ENCODE measurements around the gene ZNF236. TPM values are rescaled to one million over a fixed set of nuclear protein-coding genes. Genes with fewer than 3 reads are reported as not detected.

Gene ZNF236
- total and polyA plus RNA-seq, 2 of the 8 experiments (the other 6 are each of a cell fraction or from before 2014, with no cell fraction given): 6.7 to 14.5 TPM

DNA sequence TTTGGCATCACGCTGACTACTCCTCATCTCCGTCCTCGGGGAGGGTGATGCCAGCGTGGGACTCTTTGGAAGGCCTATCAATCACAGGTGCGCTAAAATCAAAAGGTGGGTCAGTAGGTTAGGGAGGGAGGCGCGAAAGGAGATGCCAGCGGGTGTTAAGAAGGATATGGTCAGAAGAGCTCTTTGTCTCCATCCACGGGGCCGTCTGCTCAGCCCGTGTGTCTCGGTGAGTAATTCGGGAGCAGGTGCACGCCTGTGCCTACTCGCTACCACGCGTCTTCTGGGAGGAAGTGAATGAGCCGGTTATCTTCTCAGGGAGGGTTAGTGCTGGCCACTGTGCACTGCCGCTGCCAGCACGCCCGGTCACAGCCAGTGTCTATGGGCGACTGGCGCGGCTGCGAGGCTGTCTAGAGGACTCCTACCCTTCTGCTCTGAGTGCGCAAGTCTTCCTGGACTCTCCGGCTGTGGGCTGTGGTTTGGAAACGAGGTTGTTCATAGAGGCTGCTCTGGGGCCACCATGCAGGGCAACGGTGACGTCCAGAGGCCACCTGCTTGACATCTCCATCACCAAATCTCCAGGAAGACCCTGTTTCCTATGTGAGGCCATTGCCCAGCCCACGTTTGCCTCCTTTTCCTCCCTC is 156.9 kb downstream of the ZNF236 start:
- no peak overlapping the region for H2BK5ac ChIP-seq (ENCODE audit: low read depth, low read length)
- DNase-seq (ENCODE audit: low read depth in 1 of 2, low spot score in 2 of 2) (peak in 1 of 2 experiments; percentile 36), FAIRE-seq (no peak)
- 95% methylated on average over 29 of the region's 31 CpGs; no CpG with 5 or more reads in 1 of the 2 experiments for WGBS, 2 experiments (ENCODE audit: extremely low coverage in 1 of 2, insufficient coverage in 1 of 2, insufficient read length in 1 of 2, insufficient replicate concordance in 2 of 2, low coverage in 1 of 2, low lambda C conversion rate in 2 of 2, missing lambda C conversion rate in 1 of 2)
- no peaks in the 10 kb centered on the region for H3K27me3 ChIP-seq (replicated peaks in 1 of 4; ENCODE audit: control insufficient read depth in 3 of 4, extremely low read depth in 1 of 4, insufficient read depth in 3 of 4, low read length in 3 of 4)
- CTCF ChIA-PET (ENCODE audit: partially characterized antibody): interaction anchor here (0.6 to 13.3 kb wide), 7 partner anchors 9 to 177 kb away, joined by 3 to 188 read pairs (median 4); no protein-coding TSS in a partner anchor
- H2AFZ ChIP-seq (ENCODE audit: low read length): no peak overlapping the region
- no peak overlapping the region for H3K18ac ChIP-seq (ENCODE audit: extremely low read depth, low read length)
- no peak overlapping the region for H2BK120ac ChIP-seq (replicated peaks; ENCODE audit: low read depth, low read length)
- no peak overlapping the region for H3K14ac ChIP-seq (ENCODE audit: insufficient read length)
- H3K36me3 ChIP-seq (ENCODE audit: control insufficient read depth in 2 of 4, insufficient read depth in 4 of 4, low read length in 3 of 4): no peaks in the 10 kb centered on the region
- H2BK12ac ChIP-seq (ENCODE audit: low read depth, low read length): 0 out of 2 replicates have a peak overlapping the region, but pooled peaks have one; percentile 12
- POLR2A ChIA-PET (ENCODE audit: partially characterized antibody): no interaction called here
- H3K9ac ChIP-seq (replicated peaks in 1 of 4; ENCODE audit: extremely low read depth in 1 of 4, low read depth in 3 of 4, low read length in 3 of 4): no peak overlapping the region
- no peak overlapping the region for H3K4me3 ChIP-seq (ENCODE audit: extremely low read depth in 1 of 4, insufficient read depth in 2 of 4, low read depth in 3 of 4, low read length in 4 of 4)
- H3K9me3 ChIP-seq (ENCODE audit: insufficient read depth in 2 of 2, low read depth in 1 of 2, low read length in 1 of 2): no peaks in the 10 kb centered on the region
- H4K8ac ChIP-seq (ENCODE audit: extremely low read depth, insufficient read depth, low read length): peak overlapping the region; percentile 17; the same call in 1 of the 2 replicates
- H3K79me1 ChIP-seq (ENCODE audit: low read depth, low read length): no peaks in the 10 kb centered on the region
- H4K5ac ChIP-seq (ENCODE audit: insufficient read length, low read depth, low read length): no peak overlapping the region
- H3K23ac ChIP-seq (ENCODE audit: insufficient read length): no peak overlapping the region
- H3K4me1 ChIP-seq (replicated peaks in 1 of 4; ENCODE audit: control insufficient read depth in 3 of 4, insufficient read depth in 4 of 4, low read length in 3 of 4): peaks cover 0 to 20% (median 11%) of the 10 kb centered on the region in 4 experiments
- H2AK5ac ChIP-seq (ENCODE audit: low read depth, low read length): no peak overlapping the region
- H3K4ac ChIP-seq (replicated peaks; ENCODE audit: insufficient read length, low read depth, low read length): no peak overlapping the region
- no peaks in the 10 kb centered on the region for H4K20me1 ChIP-seq (replicated peaks in 1 of 2; ENCODE audit: control insufficient read depth in 1 of 2, insufficient read depth in 2 of 2, low read length in 2 of 2)
- H3K79me2 ChIP-seq (ENCODE audit: control insufficient read depth in 1 of 2, insufficient read depth in 2 of 2, low read length in 2 of 2): no peaks in the 10 kb centered on the region
- no peak overlapping the region for H4K91ac ChIP-seq (replicated peaks; ENCODE audit: insufficient read length, low read length)
- no peak overlapping the region for H3K4me2 ChIP-seq (ENCODE audit: insufficient read depth in 1 of 2, low read depth in 2 of 2, low read length in 2 of 2)
- no peak overlapping the region for H2BK15ac ChIP-seq (ENCODE audit: low read length)
- no peak overlapping the region for H3K56ac ChIP-seq (replicated peaks; ENCODE audit: insufficient read length, low read depth, low read length)
- no peaks in the 10 kb centered on the region for H3K23me2 ChIP-seq (ENCODE audit: low read depth, low read length)
- peak; percentile 23; the same call in 1 of the 2 replicates for TF ChIP-seq POLR2AphosphoS5 (IDR thresholded peaks at IDR 0.05; ENCODE audit: low read depth, low read length)
- TF ChIP-seq EGR1 (IDR thresholded peaks at IDR 0.05; ENCODE audit: borderline replicate concordance, low read depth, low read length): no peak
- no peak for TF ChIP-seq TAF1 (IDR thresholded peaks at IDR 0.05; ENCODE audit: low read depth, low read length)
- no peak for TF ChIP-seq RFX5 (IDR thresholded peaks at IDR 0.05; ENCODE audit: borderline replicate concordance, low read depth, low read length)
- no peak for TF ChIP-seq CBX5 (IDR thresholded peaks at IDR 0.05; ENCODE audit: low read depth, low read length)
- no peak overlapping the region for H2BK20ac ChIP-seq (ENCODE audit: low read length)
- no peak overlapping the region for H3K27ac ChIP-seq (ENCODE audit: low read depth, low read length)

Data from H1 (cell line).